SJSA1 (cell line): ENCODE measurements around the gene RFK. TPM values are rescaled to one million over a fixed set of nuclear protein-coding genes. Genes with fewer than 3 reads are reported as not detected.
A peak's percentile ranks its signal among the peaks of the same experiment; 100 is the strongest.

ENCODE experiments used
- DNase-seq, 2 experiments: peaks; one replicate each; pipeline ENCODE4 v3.0.0-alpha.2; 2015 to 2020; ENCODE audit warnings: low spot score in 2 of 2, low read depth in 1 of 2
- H3K27ac ChIP-seq: fragments of 250-450 bp; sonication (Bioruptor Pico); 2 replicates; pipeline ENCODE4 v1.5.1; 2020; ENCODE audit warnings: mild to moderate bottlenecking, moderate library complexity
- H3K27me3 ChIP-seq: fragments of 250-450 bp; sonication (Bioruptor Pico); replicated peaks from 2 replicates; pipeline ENCODE4 v1.5.1; 2020; ENCODE audit warnings: mild to moderate bottlenecking, moderate library complexity
- H3K36me3 ChIP-seq: fragments of 250-450 bp; sonication (Bioruptor Pico); 2 replicates; pipeline ENCODE4 v1.5.1; 2020; ENCODE audit warnings: mild to moderate bottlenecking
- H3K4me1 ChIP-seq: fragments of 250-450 bp; sonication (Bioruptor Pico); replicated peaks from 2 replicates; pipeline ENCODE4 v1.6.1; 2021; ENCODE audit warnings: mild to moderate bottlenecking
- H3K4me3 ChIP-seq: fragments of 250-450 bp; sonication (Bioruptor Pico); 2 replicates; pipeline ENCODE4 v1.5.1; 2020; ENCODE audit warnings: mild to moderate bottlenecking
- H3K9me3 ChIP-seq: fragments of 250-450 bp; sonication (Bioruptor Pico); replicated peaks from 2 replicates; pipeline ENCODE4 v1.5.1; 2020; ENCODE audit warnings: mild to moderate bottlenecking
- total RNA-seq: library from RNA; depleted of rRNA; stranded (reverse); fragments of >200 nt; shearing (Covaris generic); gene quantifications from 2 replicates; pipeline ENCODE4 v1.2.3, GENCODE V29; 2014

Gene RFK
- total RNA-seq, 1 experiment from 2014 or later: 57.6 TPM

DNA sequence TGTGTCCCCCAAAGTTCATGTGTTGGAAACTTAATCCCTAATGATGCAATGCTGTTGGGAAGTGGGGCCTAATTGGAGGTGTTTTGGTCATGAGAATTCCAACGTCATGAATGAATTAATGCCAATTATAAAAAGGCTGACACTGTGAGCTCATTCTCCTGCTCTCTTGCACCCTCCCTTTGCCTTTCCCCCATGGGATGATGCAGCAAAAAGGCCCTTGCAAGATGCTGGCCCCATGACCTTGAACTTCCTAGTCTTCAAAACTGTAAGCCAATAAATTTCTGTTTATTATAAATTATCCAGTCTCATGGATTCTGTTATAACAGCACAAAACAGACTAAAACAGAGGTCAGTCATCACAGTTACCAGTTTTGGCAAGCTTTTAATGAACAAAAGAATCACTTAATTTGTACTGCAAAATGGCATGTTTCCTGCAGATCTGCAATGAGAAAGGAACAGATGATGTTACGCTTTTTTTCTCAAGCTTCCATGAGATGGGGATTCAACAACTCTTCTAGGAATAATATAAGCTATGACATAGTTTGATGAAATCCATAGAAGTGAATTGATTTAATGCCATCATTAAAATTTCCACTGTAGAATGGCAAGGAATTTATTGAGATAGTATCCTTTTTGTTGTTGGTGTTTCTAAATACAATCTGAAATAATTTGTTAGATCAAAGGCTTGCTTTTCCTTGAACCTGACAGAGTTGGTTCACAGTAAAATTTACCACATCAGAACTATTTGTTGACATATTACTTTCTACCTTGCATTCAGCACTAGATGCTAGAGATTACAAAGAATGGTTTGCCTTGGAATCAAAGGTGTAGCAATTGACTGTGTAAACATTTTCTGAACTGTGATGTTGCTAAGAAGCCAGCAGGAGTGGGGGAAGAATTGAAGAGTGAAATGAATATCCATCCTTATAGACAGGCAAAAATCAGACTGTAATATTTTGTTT lies 29.3 kb upstream of the RFK start:
- no peak for DNase-seq

DNA sequence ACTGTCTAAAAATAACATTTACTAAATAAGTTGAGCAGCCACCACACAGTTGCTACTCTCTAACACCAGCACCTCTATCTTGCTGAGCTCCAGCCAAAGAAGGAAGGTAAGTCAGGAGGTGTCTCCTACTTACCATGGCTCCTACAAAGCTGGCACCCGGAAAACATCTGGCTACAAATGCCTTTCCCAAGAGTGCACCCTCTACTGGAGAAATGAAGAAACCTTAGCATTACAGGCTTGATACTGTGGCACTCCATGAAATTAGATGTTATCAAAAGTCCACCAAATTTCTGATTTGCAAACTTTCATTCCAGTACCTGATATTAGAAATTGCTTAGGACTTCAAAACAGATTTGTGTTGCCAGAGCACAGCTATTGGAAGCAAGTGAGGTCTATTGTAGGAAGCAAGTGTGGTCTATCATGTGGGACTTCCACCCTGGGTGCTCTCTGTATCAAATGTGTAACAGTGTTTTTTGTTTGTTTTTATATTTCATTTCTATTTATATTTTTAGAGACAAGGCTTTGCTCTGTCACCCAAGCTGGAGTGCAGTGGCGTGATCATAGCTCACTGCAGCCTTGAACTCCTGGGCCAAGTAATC lies 25.7 kb upstream of the RFK start:
- H3K27me3 ChIP-seq: no peaks in the 10 kb centered on the region
- no peaks in the 10 kb centered on the region for H3K9me3 ChIP-seq
- peak in 1 of 2 experiments; percentile 12 for DNase-seq
- H3K36me3 ChIP-seq: no peaks in the 10 kb centered on the region
- H3K4me1 ChIP-seq: peaks cover 7% of the 10 kb centered on the region
- H3K27ac ChIP-seq: no peak overlapping the region
- no peak overlapping the region for H3K4me3 ChIP-seq

More for the DNA sequence above, 29.3 kb upstream of the RFK start:
- Histone ChIP-seq H3K27me3 (no peaks in the 10 kb centered on the region), H3K36me3 (no peaks in the 10 kb centered on the region), H3K4me3 (no peak overlapping the region), H3K4me1 (no peaks in the 10 kb centered on the region), H3K27ac (no peak overlapping the region), H3K9me3 (no peaks in the 10 kb centered on the region)

DNA sequence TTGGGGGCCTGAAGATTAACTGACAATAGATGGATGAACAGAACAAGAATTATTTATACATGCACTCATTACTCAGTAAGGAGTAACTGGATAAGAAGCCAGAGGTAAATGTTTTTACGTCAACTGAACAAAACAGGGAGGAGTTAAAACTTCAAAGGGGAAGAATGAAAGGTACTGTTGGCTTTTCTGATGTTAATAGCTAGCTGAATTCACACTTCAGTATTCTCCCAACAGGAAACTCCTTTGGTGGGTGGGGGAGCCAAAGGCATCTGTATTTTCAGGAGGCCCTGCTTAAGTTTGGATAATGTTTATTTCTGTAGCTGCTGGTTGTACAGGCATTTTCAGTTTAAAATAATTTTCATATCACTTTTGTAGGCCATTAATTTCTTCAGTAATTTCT lies 23.2 kb upstream of the RFK start:
- H3K27ac ChIP-seq: no peak overlapping the region
- no peaks in the 10 kb centered on the region for H3K9me3 ChIP-seq
- no peaks in the 10 kb centered on the region for H3K27me3 ChIP-seq
- H3K4me1 ChIP-seq: peaks cover 7% of the 10 kb centered on the region
- no peak for DNase-seq
- H3K36me3 ChIP-seq: no peaks in the 10 kb centered on the region
- no peak overlapping the region for H3K4me3 ChIP-seq

DNA sequence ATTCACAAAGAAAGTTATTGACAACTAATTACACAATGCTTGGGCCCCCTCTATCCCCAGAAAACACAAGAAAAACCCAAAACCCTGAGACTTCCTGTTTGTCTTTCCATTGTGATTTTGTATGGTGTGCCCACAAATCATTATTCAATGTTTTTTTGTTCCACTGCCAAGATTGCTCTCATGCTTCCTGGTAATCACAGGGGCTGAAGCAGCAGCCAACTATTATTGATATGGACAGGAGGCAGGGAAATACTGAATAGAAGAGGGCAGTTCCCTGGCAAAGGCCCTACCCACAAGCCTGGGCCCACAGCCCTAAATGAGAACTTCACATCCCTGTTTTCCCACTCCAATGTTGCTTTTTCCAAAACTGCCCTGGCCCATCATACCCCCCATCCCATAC lies 21.5 kb upstream of the RFK start:
- DNase-seq: no peak
- peaks cover 7% of the 10 kb centered on the region for H3K4me1 ChIP-seq

DNA sequence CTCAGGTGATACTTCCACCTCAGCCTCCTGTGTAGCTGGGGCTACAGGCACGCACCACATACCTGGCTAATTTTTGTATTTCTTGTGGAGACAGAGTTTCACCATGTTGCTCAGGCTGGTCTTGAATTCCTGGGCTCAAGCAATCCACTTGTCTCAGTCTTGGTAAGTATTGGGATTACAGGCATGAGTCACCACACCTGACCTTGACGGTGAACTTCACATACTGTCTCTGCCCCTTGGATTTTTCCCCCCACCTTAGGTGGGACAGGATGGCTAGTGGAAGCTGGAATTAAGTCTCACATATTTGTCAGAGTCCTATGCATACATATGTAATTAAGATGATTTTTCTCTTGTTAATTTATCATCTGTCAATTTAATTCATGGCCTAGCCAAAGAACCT lies 20.9 kb upstream of the RFK start:
- Histone ChIP-seq H3K9me3 (no peaks in the 10 kb centered on the region), H3K4me3 (no peak overlapping the region), H3K4me1 (peaks cover 7% of the 10 kb centered on the region), H3K27ac (no peak overlapping the region), H3K36me3 (no peaks in the 10 kb centered on the region), H3K27me3 (no peaks in the 10 kb centered on the region)
- DNase-seq: no peak

More for the DNA sequence above, 21.5 kb upstream of the RFK start:
- Histone ChIP-seq H3K36me3 (no peaks in the 10 kb centered on the region), H3K4me3 (no peak overlapping the region), H3K27ac (no peak overlapping the region), H3K27me3 (no peaks in the 10 kb centered on the region), H3K9me3 (no peaks in the 10 kb centered on the region)

DNA sequence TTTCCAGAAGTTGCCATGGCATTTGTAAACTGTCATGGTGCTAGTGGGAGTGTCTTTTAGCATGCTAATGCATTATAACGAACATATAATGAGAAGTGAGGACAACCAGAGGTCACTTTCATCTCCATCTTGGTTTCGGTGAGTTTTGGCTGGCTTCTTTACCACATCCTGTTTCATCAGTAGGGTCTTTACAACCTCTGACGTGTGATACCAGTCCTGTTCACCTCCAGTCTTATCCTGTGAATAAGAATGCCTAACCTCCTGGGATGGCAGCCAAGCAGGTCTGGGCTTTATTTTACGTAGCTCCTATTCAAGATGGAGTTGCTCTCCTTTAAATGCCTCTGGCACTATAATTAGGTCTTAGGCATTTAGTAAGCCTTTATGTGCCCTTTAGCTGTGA lies 20.4 kb upstream of the RFK start:
- no peak overlapping the region for H3K4me3 ChIP-seq
- no peak for DNase-seq
- H3K36me3 ChIP-seq: no peaks in the 10 kb centered on the region
- H3K4me1 ChIP-seq: peaks cover 7% of the 10 kb centered on the region
- H3K27me3 ChIP-seq: no peaks in the 10 kb centered on the region
- H3K9me3 ChIP-seq: no peaks in the 10 kb centered on the region
- no peak overlapping the region for H3K27ac ChIP-seq

DNA sequence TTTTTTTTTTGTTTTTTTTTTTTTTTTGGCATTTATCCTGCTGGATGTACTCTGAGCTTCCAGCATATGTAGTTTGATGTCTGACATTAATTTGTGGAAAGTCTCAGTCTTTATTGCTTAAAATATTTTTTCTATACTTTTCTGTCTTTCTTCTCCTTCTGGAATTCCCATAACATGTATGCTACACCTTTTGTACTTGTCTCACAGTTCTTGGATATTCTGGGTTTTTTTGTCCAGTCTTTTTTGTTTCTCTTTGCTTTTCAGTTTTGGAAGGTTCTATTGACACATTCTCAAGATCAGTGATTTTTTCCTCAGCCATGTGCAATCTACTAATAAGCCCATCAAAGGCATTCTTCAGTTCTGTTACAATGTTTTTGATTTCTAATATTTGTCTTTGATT lies 19.4 kb upstream of the RFK start:
- H3K9me3 ChIP-seq: no peaks in the 10 kb centered on the region
- no peaks in the 10 kb centered on the region for H3K36me3 ChIP-seq
- no peaks in the 10 kb centered on the region for H3K27me3 ChIP-seq
- H3K4me1 ChIP-seq: peaks cover 7% of the 10 kb centered on the region
- H3K4me3 ChIP-seq: no peak overlapping the region
- no peak overlapping the region for H3K27ac ChIP-seq
- DNase-seq: no peak

DNA sequence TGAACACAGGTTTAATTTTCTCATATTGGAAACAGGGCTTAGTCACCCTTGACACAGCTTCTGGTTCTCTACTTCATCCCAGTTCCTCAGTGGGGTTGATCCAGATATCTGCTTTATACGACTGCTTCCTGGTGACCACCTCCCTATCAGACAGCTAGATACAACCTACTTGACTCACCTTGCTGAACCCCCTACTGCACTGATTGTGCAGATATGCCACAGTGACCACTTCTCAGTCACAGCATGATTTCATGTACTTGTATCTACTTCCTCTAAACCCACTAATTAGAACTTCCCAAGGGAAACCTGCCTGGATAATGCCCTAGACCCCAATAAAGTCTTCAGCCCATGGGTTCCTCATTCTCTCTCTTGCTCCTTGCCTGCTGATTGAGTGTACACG lies 18.4 kb upstream of the RFK start:
- H3K36me3 ChIP-seq: no peaks in the 10 kb centered on the region
- H3K27me3 ChIP-seq: no peaks in the 10 kb centered on the region
- peaks cover 7% of the 10 kb centered on the region for H3K4me1 ChIP-seq
- H3K27ac ChIP-seq: no peak overlapping the region
- DNase-seq: no peak
- H3K4me3 ChIP-seq: no peak overlapping the region
- H3K9me3 ChIP-seq: no peaks in the 10 kb centered on the region

DNA sequence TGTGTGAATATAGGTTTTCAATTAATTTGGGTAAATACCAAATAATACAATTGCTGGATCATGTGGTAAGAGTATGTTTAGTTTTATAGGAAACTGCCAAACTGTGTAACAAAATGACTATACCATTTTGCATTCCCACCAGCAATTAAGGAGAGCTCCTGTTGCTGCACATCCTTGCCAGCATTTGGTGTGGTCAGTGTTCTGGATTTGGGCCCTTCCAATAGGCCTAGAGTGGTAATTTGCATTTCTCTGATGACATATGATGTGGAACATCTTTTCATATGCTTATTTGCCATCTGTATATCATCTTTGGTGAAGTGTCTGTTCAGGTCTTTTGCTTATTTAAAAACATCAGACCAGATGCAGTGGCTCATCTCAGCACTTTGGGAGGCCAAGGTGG lies 11.6 kb upstream of the RFK start:
- Histone ChIP-seq H3K4me1 (peaks cover 25% of the 10 kb centered on the region), H3K36me3 (no peaks in the 10 kb centered on the region), H3K4me3 (no peak overlapping the region), H3K27me3 (no peaks in the 10 kb centered on the region), H3K27ac (no peak overlapping the region), H3K9me3 (no peaks in the 10 kb centered on the region)
- no peak for DNase-seq

DNA sequence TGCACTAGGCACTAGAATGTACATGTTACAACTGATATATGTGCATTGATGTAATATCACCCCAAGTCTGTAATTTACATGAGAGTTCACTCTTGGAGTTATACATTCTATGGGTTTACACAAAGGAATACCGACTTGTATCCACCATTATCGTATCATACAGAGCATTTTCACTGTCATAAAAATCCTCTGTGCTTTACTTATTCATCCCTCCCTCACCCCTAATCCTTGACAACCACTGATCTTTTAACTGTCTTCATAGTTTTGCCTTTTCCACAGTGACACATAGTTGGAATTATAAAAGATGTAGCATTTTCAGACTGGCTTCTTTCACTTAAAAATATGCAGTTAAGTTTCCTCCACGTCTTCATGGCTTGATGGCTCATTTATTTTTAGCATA lies 11.1 kb upstream of the RFK start:
- no peaks in the 10 kb centered on the region for H3K27me3 ChIP-seq
- no peak for DNase-seq
- H3K36me3 ChIP-seq: no peaks in the 10 kb centered on the region
- H3K9me3 ChIP-seq: no peaks in the 10 kb centered on the region
- H3K27ac ChIP-seq: no peak overlapping the region
- H3K4me1 ChIP-seq: peaks cover 30% of the 10 kb centered on the region
- no peak overlapping the region for H3K4me3 ChIP-seq

DNA sequence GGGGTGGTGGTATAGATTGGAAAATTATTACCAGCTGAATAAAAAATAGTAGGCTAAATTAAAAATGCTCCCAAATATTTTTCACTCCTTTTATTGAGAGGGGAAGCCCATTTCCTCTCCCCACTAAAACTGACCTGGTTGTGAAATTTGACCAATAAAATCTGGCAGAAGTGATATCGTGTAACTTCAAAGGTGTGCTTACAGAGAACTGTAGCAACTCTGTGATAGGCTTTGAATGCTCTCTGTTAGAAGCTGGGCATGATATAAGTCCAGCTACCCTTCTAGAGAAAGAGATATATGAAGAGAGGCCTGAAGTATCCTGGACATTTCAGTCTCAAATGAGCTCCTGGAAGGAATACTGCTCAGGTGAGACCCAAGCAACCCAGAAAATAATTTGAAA lies 10.2 kb upstream of the RFK start:
- H3K27me3 ChIP-seq: no peaks in the 10 kb centered on the region
- DNase-seq: no peak
- H3K9me3 ChIP-seq: no peaks in the 10 kb centered on the region
- peaks cover 32% of the 10 kb centered on the region for H3K4me1 ChIP-seq
- H3K4me3 ChIP-seq: no peak overlapping the region
- no peaks in the 10 kb centered on the region for H3K36me3 ChIP-seq
- H3K27ac ChIP-seq: no peak overlapping the region

DNA sequence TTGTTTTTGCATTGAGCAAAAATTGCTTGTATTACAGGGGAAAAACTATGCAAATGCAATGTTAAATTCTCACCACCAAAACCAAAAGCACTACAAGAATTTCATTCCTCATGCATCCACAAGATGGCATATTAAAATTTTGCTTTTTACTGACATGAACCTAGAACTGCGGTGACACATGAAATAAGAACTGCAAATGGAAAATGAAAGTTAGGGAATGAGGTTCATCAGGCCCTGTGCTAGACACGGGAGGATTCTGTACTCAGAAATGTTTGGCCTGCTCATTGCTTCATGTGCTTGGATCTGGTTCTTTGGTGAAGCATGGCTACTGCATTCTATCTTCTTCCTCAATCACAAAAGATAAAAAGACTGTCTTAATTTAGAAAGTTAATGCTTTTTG lies 9.1 kb upstream of the RFK start:
- H3K4me3 ChIP-seq: no peak overlapping the region
- no peaks in the 10 kb centered on the region for H3K9me3 ChIP-seq
- H3K27ac ChIP-seq: peak overlapping the region; percentile 37
- H3K27me3 ChIP-seq: no peaks in the 10 kb centered on the region
- H3K4me1 ChIP-seq: peaks cover 32% of the 10 kb centered on the region
- H3K36me3 ChIP-seq: no peaks in the 10 kb centered on the region
- DNase-seq: peak in 1 of 2 experiments; percentile 58

DNA sequence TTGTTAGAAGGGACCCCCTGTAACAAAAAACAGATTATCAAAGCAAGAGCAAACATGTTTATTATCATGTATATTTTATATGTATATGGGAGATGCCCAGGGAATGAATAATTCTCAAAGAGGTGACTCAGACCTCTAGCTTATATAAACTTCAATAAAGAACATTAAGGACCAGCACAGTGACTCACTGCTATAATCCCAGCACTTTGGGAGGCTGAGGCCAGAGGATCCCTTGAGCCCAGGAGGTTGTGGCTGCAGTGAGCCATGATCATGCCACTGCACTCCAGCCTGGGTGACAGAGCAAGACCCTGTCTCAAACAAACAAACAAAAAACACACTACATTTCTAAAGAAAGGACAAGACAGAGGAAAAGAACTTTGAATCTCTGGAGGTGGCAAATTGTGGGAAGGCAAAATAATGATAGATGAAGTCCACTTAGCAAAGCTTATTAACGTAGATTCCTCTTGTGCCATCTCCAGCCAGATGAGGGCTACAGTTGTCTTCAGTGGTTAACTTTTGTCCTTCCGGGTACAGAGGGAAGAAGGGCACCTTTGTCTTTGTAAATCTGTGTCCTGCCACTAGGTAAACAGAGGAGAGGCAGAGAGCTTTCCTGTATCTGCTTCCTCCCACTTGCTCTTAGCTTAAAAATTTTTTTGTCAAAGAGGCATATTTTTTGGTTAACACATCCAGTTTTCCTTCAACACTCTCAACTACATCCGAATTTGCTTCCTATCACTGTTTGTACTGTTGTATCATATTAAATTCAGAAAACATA lies 7.5 kb upstream of the RFK start:
- Histone ChIP-seq H3K27ac (peak overlapping the region; percentile 3; the same call in 1 of the 2 replicates), H3K36me3 (no peaks in the 10 kb centered on the region), H3K9me3 (no peaks in the 10 kb centered on the region), H3K27me3 (no peaks in the 10 kb centered on the region), H3K4me1 (peaks cover 32% of the 10 kb centered on the region), H3K4me3 (no peak overlapping the region)
- peak; percentile 61 to 63 for DNase-seq

DNA sequence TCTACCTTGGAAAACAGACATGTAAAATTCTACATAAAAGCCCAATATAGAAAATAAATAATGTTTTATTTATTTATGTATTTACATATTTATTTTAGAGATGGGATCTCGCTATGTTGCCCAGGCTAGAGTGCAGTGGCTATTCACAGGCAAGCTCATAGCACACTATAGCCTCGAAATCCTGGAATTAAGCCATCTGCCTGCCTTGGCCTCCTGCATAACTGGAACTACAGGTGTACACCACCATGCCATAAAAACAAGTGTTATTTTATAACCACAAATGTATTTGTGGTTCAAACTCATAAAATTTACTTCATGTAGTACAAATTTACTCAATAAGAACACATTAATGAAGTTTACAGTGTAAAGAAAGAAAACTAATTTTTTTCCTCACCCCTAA lies 7.0 kb upstream of the RFK start:
- Histone ChIP-seq H3K4me1 (peaks cover 32% of the 10 kb centered on the region), H3K36me3 (no peaks in the 10 kb centered on the region), H3K27me3 (no peaks in the 10 kb centered on the region), H3K9me3 (no peaks in the 10 kb centered on the region), H3K27ac (no peak overlapping the region), H3K4me3 (no peak overlapping the region)
- no peak for DNase-seq
